Activated T-helper 1 cell treated with Interleukin-2 at 50 U/mL for 16 hours (primary cell): ENCODE results near the gene PTPA.

Experiments
- DNase-seq: peaks from one replicate; pipeline ENCODE4 v3.0.0-alpha.2; 2020; ENCODE audit warnings: low read depth

PTPA gene

GRCh38 chr9:129110740-129111527 lies at the start of gene PTPA, which contains the start of gene CRAT:
TSS of gene PTPA (plus strand) at chr9:129111415. CDS start at chr9:129111601, 186 bp downstream.
TSS of gene CRAT (minus strand) at chr9:129110793. CDS start at chr9:129110509, 284 bp downstream.
- peak; percentile 92 for DNase-seq

DNA sequence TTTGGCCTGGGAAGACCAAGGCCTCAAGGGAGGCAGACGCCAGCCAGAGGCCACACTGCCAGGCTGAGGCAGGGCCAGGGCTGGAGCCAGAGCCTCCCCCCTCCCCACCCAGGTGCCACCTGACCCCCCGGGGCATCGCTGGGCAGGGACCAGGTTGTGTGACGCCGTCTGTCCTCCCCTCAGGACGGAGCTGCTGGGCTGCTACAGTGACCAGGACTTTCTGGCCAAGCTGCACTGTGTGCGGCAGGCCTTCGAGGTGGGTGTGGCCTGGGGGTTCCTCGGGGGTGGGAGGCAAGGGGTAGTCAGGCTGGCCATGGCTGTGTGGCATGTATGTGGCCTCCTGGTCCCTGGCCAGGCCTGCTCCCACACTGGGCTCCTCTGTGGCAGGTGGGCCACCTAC lies 48.2 kb upstream of the PTPA start:
- DNase-seq, result no peak

DNA sequence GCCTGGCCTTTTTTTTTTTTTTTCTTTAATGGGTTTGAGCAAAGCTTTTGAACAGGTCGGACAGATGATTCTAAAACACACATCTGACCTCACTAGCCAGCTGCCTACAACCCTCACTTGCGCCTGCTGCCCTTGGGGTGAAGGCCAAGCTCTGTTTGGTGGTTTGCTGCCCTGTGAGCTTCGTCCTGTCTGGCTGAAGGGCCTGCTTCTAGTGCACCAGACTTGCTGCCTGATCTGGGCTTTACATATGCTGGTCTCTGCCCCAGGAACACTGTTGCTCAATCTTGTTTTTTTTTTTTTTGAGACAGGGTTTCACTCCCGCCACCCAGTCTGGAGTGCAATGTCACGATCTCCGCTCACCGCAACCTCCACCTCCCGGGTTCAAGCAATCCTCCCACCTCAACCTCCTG lies 46.7 kb upstream of the PTPA start:
- DNase-seq, result no peak

DNA sequence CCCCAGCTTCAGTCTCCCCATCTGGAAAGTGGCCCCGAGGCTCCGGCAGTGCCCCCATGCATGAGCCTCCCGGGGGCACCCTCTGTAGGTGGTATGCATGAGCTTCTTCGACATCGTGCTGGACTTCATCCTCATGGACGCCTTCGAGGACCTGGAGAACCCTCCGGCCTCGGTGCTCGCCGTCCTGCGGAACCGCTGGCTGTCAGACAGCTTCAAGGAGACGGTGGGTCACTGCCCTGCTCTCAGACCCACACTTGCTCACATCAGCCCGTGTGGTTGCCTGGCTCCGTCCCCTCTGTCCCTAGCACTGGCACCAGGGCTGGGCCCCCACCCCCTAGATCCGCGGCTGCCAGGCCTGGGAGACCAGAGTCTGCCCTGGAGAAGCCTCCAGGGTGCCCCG lies 43.1 kb upstream of the PTPA start:
- no peak for DNase-seq

DNA sequence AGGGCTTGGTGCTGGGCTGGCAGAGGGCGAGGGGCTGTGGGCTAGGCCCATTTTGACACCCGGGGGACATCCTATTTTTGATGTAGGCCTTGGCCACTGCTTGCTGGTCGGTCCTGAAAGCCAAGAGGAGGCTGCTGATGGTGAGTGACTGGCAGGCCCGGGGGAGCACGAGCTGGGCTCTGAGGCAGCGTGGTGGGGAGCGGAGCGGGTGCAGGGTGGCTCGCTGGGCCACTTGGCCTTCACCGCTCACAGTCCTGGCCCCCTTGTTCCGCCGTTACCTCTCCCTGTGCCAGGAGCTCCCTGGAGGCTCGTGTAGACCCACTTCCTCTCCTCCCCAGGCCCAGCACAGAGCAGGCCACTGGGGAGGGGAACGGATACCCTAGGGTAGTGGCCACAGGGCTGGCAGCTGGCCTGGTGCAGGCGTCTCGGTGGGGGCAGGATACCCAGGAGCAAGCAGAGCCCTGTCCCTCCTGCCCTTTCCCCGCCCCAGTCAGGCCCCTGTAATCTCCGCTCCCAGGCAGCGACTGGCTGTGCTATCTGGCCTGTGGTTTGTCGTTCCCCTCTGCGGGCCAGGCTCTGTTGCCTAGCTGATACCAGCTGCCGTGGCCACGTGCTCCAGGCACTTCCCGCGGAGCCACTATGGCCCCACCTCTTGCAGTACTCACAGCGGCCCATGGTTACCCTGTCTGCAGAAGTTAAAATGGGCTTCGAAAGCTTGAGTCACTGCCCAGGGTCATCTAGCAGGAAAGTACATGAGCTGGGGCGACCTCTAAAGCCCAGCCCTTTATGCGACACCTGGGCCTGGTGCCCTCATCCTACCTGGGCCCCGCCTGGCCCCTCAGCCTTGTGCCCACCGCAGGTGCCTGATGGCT lies 42.0 kb upstream of the PTPA start:
- peak; percentile 29 for DNase-seq

DNA sequence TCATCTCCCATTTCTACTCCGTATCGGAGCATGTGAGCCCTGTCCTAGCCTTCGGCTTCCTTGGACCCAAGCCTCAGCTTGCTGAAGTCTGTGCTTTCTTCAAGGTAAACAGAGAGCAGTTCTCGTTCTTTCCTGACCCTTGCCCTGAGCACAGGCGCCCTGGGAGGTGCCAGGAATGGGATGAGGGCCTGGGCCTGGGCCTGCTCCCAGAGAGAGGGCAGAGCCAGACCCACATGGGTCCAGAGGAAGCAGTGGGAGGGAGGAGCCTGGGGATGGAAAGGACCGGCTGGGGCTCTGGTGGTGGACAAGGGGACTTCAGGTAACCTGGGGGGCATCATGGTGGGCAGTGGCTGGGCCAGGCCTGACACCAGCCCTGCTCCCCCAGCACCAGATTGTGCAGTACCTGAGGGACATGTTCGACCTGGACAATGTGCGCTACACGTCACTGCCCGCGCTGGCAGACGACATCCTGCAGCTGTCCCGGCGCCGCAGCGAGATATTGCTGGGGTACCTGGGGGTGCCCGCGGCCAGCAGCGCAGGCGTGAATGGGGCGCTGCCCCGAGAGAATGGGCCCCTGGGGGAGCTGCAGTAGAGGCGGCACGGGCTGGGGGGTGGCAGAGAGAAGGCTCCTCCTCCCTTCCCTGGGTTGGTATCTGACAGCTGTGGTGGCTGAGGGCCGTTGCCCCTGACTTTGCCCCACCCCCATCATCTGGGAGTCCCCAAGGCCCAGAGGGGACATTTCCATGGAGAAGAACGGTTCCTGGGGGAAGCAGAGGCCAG lies 41.2 kb upstream of the PTPA start:
- no peak for DNase-seq

DNA sequence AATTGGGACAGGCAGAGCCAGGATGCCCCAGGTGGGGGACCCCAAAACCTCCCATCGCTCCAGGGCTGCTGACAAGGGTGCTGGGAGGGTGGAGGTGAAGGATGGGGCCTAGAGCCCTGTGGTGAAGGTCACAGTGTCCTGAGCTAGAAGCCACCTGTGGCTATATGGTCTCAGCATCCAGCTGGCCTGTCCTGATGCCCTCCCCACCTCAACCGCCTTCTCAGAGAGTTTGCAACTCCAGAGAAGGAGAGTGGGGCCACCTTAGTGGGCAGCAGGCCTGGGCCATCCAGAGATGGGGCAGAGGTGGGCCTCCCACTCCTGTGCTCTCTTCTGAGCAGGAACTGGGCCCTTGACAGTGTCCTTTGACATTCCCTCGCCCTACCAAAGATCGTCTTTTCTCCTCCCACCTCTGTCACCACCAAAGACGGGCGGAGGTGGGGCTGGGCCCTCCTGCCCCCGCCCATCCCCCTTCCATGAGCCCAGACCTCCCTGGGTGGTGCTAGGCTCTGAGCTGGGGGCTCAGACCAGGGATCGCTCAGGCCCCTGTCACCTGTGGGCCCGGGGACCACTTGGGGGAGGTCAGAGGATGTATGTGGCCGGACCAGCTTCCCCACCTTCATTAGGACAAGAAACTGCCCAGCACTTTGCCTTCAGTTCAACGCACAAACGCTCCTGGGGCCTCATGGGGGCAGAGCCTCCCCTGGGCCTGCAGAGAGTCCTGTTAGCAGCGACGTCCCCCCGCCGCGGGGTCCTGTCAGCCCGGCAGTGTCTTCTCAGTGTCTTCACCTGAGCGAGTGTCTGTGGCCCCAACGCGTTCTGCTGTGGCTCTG lies 40.3 kb upstream of the PTPA start:
- DNase-seq, result no peak

DNA sequence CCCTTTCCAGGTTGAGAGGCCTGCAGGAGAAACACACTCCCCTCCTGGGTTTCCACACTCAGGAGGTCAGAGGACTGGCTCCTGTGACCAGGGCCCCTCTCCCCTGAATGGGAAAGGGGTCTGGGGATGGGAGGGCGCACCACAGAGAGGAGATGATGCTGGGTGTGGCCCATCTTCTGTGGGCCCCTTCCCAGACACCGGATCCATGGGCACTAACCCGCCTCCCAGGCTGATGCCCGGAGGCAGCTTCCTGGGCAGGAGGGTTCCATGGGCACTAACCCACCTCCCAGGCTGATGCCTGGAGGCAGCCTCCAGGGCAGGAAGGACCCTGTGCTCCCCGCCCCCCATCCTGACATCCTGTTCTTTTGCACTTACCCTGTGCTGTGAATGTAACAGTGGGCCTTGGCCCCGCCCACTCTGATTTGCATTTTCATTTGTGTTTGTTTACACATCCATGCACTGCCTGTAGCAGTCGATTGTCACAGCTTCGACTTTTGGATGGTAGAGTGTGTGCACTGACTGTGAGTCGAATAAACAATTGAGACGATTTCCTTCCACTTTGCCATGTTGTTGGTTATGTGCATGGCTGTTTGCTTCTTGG lies 39.6 kb upstream of the PTPA start:
- DNase-seq, result no peak

- DNase-seq, result no peak
Observed at GRCh38 chr9:129072171-129072570, 39.0 kb upstream of the PTPA start.

- DNase-seq, result no peak
Observed at GRCh38 chr9:129073404-129073803, 37.8 kb upstream of the PTPA start.

DNA sequence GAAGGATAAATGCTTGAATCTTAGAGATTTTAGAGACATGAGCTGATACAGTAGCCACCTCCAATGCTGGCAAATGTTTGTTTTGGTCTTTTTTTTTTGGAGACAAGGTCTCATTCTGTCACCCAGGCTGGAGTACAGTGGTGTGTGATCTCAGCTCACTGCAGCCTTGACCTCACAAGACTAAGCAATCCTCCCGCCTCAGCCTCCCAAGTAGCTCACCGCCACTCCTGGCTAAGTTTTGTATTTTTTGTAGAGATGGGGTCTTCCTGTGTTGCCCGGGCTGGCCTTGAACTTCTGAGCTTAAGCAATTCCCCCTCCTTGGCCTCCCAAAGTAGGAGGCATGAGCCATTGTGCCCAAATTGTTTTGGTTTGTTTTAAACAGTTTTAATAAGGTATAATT lies 37.1 kb upstream of the PTPA start:
- DNase-seq, result no peak

DNA sequence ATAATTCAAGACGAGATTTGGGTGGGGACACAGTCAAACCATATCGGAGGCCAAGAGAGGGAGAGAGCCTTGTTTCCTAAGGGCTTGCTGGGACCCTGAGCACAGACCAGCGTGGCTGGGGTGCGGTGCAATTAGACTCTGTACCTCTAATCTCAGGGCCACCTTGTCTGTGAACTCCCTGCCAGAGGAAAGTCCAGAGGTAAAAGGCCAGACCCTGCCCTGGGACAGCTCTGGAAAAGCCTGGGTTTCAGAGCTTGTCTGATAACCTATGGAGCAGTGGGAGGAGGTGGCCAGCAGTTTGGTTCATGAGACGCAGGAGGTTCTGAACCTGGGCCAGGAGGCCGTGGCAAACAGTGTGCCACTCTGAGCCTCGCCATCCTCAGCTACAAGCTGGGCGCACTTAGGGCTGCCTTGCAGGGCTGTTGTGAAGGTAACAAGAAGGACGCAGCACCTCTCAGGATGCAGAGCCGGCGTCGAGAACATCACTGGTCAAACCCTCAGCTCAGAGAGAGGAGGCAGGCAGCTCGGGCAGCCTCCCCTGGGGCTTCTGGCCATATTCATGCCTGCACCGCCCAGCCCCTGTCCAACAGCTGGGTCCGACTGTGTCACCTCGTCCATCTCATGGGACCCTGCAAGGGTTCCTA lies 35.1 kb upstream of the PTPA start:
- no peak for DNase-seq

- DNase-seq, result no peak
Observed at GRCh38 chr9:129076640-129077037, 34.6 kb upstream of the PTPA start.

DNA sequence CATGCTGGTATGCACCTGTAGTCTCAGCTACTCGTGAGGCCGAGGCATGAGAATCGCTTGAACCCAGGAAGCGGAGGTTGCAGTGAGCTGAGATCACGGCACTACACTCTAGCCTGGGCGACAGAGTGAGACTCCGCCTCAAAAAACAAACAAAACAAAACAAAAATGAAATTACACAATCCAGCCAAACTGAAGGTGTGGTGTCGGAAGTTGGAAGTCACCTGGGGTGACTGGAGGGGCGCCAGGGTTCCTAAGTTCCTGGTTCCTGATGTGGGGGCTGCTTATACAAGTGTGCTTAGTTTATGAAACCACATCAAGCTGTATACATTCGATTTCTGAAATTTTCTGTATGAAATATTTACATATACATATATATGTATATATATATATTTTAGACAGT lies 34.0 kb upstream of the PTPA start:
- DNase-seq, result no peak

DNA sequence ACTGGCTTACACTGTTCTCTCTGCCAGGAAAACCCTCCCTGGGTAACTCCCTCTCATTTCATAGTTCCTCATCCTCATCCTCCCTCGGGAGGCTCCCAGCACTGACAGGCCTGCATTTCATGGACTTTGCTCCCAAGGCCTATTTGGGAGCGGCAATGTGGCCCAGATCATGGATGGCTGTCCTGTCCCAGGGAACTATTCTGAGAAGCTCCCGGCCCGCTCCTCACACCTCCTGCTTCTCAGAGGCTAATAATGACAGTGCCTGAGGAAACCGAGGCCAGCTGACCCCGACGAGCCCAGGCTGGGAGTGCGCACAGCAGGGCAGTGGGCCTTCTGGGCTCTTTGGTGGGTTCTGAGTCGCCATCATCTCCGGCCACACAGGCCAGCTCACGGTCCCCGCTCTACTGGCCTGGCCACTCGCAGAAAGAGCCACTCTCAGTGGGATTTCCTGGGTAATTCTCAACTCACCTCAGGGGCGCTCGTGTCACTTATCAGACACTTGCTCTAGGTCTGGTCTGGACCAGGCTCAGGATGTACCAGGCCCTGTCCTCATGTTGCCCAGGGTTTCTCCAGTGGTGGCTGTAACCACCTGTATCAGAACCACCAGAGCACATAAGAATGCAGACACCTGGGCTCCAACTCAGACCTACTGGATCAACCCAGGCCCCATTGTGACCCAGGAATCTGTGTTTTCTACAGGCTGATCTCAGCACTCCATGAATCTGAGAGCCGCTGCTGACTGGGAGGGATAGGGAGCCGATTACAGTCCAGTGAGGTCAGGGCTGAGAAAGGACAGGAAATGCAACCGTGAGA lies 32.3 kb upstream of the PTPA start:
- no peak for DNase-seq

- no peak for DNase-seq
Observed at GRCh38 chr9:129079829-129080228, 31.4 kb upstream of the PTPA start.

DNA sequence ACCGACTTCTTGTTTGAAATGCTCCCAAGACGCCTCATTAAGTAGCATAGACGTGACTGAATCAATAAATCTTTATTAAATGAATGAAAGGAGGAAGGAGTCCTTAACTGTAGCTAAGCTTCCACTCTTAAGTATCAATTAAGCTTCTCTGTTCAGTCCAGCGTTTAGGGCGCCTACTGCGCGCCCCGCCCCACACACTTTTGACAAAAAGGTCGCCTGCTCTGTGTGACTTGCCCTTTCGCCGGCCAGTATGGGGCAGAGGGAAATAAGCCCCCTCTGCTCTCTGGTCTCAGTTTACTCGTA lies 31.0 kb upstream of the PTPA start:
- no peak for DNase-seq

GRCh38 chr9:129080601-129081387 lies 30.4 kb upstream of the PTPA start, which contains the start of gene DOLPP1:
TSS of gene DOLPP1 (plus strand) at chr9:129081111. CDS start at chr9:129081132, 21 bp downstream.
- DNase-seq, result peak; percentile 99

- DNase-seq, result no peak
Observed at GRCh38 chr9:129081388-129081904, 29.8 kb upstream of the PTPA start.
